Measurements from ENCODE around the gene INPP5D.
"Not testable (repeated sequence)": the region's sequence is repeated elsewhere in the genome, so short reads cannot be mapped to it uniquely, and the experiment has no call there.

Gene INPP5D

GRCh38 chr2:233143700-233144331 lies 83.7 kb downstream of the INPP5D start:
- no peak for DNase-seq (ENCODE audit: low read depth)

- DNase-seq (ENCODE audit: low read depth) = no peak
These were observed 85.6 kb downstream of the INPP5D start for GRCh38 chr2:233145726-233146125.

- DNase-seq (ENCODE audit: low read depth) = no peak
These were observed 86.1 kb downstream of the INPP5D start for GRCh38 chr2:233146194-233146593.

- no peak for DNase-seq (ENCODE audit: low read depth)
These were observed 87.1 kb downstream of the INPP5D start for GRCh38 chr2:233147136-233147828.

DNA sequence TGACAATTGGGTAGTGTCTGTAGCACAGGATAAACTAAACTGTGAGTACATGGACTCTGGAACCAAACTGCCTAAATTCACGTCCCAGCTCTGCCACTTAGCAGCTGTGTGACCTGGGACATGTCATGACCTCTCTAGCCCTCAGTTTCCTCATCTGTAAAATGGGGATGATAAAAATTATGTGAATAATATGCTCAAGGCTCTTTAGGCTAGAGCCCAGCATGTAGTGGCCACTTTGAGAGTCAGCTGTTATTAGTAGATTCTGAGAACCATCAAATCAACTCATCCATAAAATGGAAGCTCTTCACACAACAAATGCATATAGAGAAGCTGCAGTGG lies 87.7 kb downstream of the INPP5D start:
- DNase-seq (ENCODE audit: low read depth) = no peak

GRCh38 chr2:233148354-233148753 lies 88.2 kb downstream of the INPP5D start:
- no peak for DNase-seq (ENCODE audit: low read depth)

GRCh38 chr2:233152541-233152940 lies 92.4 kb downstream of the INPP5D start:
- DNase-seq (ENCODE audit: low read depth) = no peak

DNA sequence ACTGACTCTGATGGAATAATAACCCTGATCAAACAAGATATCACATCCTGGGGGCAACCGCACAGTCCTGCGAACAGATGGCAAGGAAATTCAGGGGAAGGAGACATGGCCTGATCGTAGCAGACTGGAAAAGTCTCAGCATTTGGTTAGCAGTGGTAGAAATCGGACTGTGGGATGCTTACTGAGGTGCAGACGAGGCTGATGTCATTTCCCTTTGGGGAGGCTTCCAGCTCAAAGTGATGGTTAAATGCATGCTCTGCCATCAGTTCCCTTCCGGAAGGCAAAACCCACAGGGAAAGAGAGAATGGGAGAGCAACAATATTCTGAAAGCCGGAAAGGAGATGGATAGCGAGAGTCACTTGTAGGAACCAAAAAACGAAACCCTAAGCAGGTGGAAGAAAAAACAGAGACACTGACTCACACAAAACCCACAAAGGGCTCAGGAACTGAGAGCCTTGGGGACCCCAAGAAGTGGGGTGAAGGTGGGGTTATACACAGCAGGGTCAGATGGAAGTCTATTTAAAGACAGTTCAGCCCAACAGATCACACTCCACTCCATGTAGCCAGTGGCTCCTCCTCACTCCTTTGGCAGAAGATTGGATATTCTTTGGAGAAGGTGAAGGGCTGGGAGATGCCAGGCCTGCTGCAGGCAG lies 93.1 kb downstream of the INPP5D start:
- DNase-seq (ENCODE audit: low read depth) = no peak

DNA sequence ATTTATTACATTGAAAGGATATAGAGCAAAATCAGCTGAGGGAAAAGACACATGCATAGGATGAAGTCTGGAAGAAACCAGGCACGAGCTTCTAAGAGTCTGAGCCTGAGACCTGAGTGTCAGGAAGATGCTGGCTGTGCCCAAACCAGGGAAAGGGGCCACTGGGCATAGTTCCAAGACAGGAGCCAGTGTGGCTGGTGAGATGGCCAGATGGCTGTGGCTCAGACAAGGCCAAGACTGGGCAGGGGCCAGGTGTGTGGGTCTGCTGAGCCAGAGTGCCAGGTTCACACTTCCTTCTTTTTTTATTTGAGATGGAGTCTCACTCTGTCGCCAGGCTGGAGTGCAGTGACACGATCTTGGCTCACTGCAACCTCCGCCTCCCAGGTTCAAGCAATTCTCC lies 95.9 kb downstream of the INPP5D start:
- no peak for DNase-seq (ENCODE audit: low read depth)

GRCh38 chr2:233156461-233156860 lies 96.3 kb downstream of the INPP5D start:
- DNase-seq (ENCODE audit: low read depth) = not testable (repeated sequence)

GRCh38 chr2:233161730-233162129 lies 101.6 kb downstream of the INPP5D start:
- DNase-seq (ENCODE audit: low read depth) = no peak

DNA sequence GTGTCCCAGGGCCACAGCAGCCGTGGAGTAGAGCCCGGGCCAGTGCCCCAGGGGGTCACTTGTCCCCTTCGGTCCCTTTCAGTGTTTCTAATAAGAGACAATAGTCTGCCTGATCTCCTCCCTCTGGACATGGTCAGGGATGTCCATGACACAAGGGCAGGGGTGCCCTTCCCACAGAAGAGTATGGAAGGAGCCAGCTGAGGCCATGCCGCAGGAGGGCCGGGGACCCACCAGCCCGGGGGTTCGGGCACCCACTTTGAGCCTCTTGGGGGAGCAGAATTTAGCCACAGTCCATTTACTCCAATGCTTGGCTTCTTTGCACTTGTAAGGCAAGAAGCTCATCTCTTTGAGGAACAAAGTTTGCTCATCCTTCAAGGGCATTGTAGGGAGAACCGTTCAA lies 102.6 kb downstream of the INPP5D start:
- no peak for DNase-seq (ENCODE audit: low read depth)

DNA sequence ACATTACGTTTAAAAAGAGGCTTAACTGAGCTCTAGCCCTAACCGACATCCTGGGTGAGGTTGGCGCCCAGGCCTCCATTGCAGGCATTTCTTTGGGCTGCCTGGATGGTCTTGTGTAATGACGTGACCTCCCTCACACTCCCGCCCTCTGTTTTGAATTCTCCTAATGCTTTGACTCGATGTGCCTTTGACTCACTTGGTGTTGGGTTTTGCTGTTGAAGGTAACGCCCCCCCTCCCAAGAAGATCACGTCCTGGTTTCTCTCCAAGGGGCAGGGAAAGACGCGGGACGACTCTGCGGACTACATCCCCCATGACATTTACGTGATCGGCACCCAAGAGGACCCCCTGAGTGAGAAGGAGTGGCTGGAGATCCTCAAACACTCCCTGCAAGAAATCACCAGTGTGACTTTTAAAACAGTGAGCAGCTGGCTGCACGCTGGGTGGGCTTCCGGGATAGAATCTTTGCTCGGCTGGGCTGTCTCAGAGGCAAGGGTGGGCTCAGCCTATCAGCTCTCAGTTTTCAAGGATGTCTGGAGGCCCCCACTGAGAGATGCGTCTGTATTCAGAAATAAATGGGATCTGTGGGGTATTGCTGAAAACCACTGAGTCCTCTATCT lies 103.5 kb downstream of the INPP5D start:
- DNase-seq (ENCODE audit: low read depth) = no peak

DNA sequence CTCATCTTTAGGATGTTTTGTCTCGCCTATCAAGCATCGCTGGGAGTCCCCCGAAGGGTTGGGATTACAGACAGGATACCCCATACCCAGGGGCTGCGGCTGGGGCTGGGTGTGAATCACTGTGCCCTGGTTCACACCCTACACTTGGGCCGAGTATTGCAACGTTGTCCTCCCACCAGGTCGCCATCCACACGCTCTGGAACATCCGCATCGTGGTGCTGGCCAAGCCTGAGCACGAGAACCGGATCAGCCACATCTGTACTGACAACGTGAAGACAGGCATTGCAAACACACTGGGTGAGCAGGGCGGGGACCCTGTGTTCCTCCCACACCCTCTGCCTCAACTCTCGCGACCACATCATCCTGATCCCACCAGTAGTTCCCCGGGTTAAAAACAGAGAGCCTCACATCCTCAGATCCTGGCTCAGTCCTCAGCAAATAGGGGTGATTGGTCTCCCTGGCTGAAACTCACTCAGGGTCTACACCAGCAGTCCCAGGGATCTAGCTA lies 104.0 kb downstream of the INPP5D start:
- DNase-seq (ENCODE audit: low read depth) = no peak

GRCh38 chr2:233164967-233165366 lies 104.8 kb downstream of the INPP5D start:
- DNase-seq (ENCODE audit: low read depth) = no peak

GRCh38 chr2:233165543-233165894 lies 105.4 kb downstream of the INPP5D start:
- no peak for DNase-seq (ENCODE audit: low read depth)

GRCh38 chr2:233165895-233166661 lies 105.9 kb downstream of the INPP5D start:
- DNase-seq (ENCODE audit: low read depth) = peak; percentile 13

GRCh38 chr2:233168445-233168844 lies 108.3 kb downstream of the INPP5D start:
- DNase-seq (ENCODE audit: low read depth) = no peak

GRCh38 chr2:233168919-233169318 lies 108.8 kb downstream of the INPP5D start:
- DNase-seq (ENCODE audit: low read depth) = no peak

DNA sequence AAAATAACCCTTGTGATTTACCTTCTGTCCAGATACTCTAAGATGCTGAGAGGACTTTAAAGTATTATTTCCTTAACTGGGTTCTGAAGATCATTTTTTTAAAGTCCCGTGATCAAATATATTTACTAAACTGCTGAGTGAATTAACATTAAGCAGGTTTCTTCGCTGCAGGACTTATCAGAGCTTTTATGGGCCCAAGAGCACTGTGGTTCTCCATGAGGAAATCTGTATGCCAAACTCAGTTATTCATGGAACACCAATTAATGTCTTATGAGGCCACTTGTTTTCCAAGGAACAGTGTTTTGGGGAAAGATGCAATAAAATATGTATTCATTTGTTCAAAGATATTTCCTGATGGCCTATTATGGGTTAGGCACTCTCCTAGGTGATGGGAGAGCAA lies 111.2 kb downstream of the INPP5D start:
- DNase-seq (ENCODE audit: low read depth) = no peak

DNA sequence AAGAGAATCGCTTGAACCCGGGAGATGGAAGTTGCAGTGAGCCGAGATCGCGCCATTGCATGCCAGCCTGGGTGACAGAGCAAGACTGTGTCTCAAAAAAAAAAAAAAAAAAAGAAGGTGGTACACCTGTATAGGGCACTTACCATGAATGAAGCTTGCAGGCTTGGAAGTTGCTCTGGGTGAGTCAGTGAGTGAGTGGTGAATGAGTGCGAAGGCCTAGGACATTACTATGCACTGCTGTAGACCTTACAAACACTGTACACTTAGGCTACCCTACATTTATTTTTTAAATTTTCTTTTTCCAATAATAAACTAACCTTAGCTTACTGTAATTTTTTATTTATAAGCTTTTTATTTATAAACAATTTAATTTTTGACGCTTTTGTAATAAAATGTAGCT lies 113.0 kb downstream of the INPP5D start:
- no peak for DNase-seq (ENCODE audit: low read depth)

DNA sequence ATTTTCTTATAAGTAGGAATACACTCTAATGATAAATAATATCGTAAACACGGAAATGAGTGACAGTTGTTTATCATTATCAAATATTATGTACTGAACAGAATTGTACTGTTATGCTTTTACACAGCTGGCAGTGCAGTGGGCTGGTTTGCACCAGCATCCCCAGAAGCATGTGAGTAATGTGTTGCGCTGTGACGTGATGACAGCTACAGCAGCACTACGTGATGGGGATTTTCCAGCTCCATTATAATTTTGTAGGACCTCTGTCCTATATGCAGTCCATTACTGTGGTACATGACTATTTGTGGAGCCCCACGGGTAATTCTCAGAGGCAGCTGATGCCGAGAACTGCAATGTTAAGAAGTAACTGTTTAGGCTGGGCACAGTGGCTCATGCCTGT lies 114.0 kb downstream of the INPP5D start:
- DNase-seq (ENCODE audit: low read depth) = no peak

Data from stimulated activated CD8-positive, alpha-beta memory T cell treated with anti-CD3 and anti-CD28 coated beads, Interleukin-12 subunit alpha, Interleukin-12 subunit beta, amount 100 ng/mL, for 4 hours (primary cell).